A549 (cell line): ENCODE results near the gene TAL2.

ENCODE experiments used
- CBX8 ChIP-seq: fragments of 200-600 bp; sonication (generic); IDR thresholded peaks from 2 replicates; pipeline ENCODE4 v1.6.1; 2016
- CTCF ChIP-seq: fragments of >200 bp; sonication (Bioruptor Twin); formaldehyde crosslinking; IDR thresholded peaks from 3 replicates; pipeline ENCODE4 v1.5.1; 2016
- MAX ChIP-seq: IDR thresholded peaks from 2 replicates; pipeline ENCODE4 v1.6.1; 2012
- MYC ChIP-seq: IDR thresholded peaks from 2 replicates; pipeline ENCODE4 v1.6.1; 2012; ENCODE audit warnings: mild to moderate bottlenecking, inconsistent platforms, low read length, improper control_type of control experiment, borderline replicate concordance
- POLR2A ChIP-seq: IDR thresholded peaks from 2 replicates; pipeline ENCODE4 v1.6.1; 2012; ENCODE audit warnings: mild to moderate bottlenecking, low read length
- RAD21 ChIP-seq, 2 experiments: fragments of >200 bp in 1 of 2; sonication (Bioruptor Twin) in 1 of 2; formaldehyde crosslinking in 1 of 2; IDR thresholded peaks in 1 of 2; conservative IDR thresholded peaks in 1 of 2; 2 replicates in 1 of 2; 3 replicates in 1 of 2; pipeline ENCODE4 v1.6.1; 2012 to 2018; ENCODE audit warnings: inconsistent platforms in 1 of 2

- TF ChIP-seq MAX: no peak
- no peak for TF ChIP-seq CTCF
- no peak for TF ChIP-seq CBX8
- TF ChIP-seq POLR2A: no peak
- TF ChIP-seq MYC: no peak
- TF ChIP-seq RAD21 (conservative IDR thresholded peaks at IDR 0.05 in 1 of 2, IDR thresholded peaks at IDR 0.05 in 1 of 2): no peak
These were observed 1.2 kb upstream of the TAL2 start for GRCh38 chr9:105661011-105661410.
